ACHN (cell line): ENCODE measurements around the gene OR2H1.
A peak's percentile ranks its signal among the peaks of the same experiment; 100 is the strongest.
"Not testable (repeated sequence)": the region's sequence is repeated elsewhere in the genome, so short reads cannot be mapped to it uniquely, and the experiment has no call there.

Source experiments
- DNase-seq: peaks from one replicate; pipeline ENCODE4 v3.0.0-alpha.2; 2015
- in situ Hi-C: cut with HindIII; loops from 2 replicates; pipeline ENCODE4 v1.10.0; 2017; ENCODE audit warnings: low sequenced_read_pairs, low pct_ligation_motif_present, low pct_unique_long_range_greater_than_20kb

Gene OR2H1

GRCh38 chr6:29456971-29457370 lies at the start of gene OR2H1, which contains the start of gene OR11A1:
Gene OR2H1 (plus strand): TSS chr6:29457155. CDS start chr6:29461770, 4,615 bp downstream.
Gene OR11A1 (minus strand): TSS chr6:29457071. CDS start chr6:29427641, 29,430 bp downstream.
- in situ Hi-C loops, result no loop called here
- no peak for DNase-seq

GRCh38 chr6:29414588-29414987 lies 42.4 kb upstream of the OR2H1 start, which contains the start of gene OR12D1:
Gene OR12D1 (plus strand): TSS chr6:29414928.
- in situ Hi-C loops, result no loop called here
- peak; percentile 7 for DNase-seq

- no peak for DNase-seq
- in situ Hi-C loops, result no loop called here
These were observed 37.4 kb upstream of the OR2H1 start for GRCh38 chr6:29419516-29419915.

- no peak for DNase-seq
- in situ Hi-C loops, result no loop called here
These were observed 32.8 kb upstream of the OR2H1 start for GRCh38 chr6:29424168-29424567.

GRCh38 chr6:29424575-29424974 lies 32.4 kb upstream of the OR2H1 start:
- no peak for DNase-seq
- in situ Hi-C loops, result no loop called here

- in situ Hi-C loops, result no loop called here
- no peak for DNase-seq
These were observed 31.9 kb upstream of the OR2H1 start for GRCh38 chr6:29425075-29425474.

- in situ Hi-C loops, result no loop called here
- DNase-seq, result no peak
These were observed 30.3 kb upstream of the OR2H1 start for GRCh38 chr6:29426654-29427053.

GRCh38 chr6:29436730-29437129 lies 20.2 kb upstream of the OR2H1 start:
- DNase-seq, in situ Hi-C loops: not testable (repeated sequence)

- in situ Hi-C loops, result no loop called here
- DNase-seq, result no peak
These were observed 17.9 kb upstream of the OR2H1 start, which contains the start of gene OR10C1 for GRCh38 chr6:29439006-29439405. Gene OR10C1 (plus strand): TSS chr6:29439306. CDS start chr6:29440016, 710 bp downstream.

GRCh38 chr6:29442719-29443118 lies 14.2 kb upstream of the OR2H1 start:
- in situ Hi-C loops, result no loop called here
- DNase-seq, result no peak

- in situ Hi-C loops, DNase-seq: not testable (repeated sequence)
These were observed 12.9 kb upstream of the OR2H1 start for GRCh38 chr6:29444031-29444430.

- in situ Hi-C loops, result no loop called here
- DNase-seq, result no peak
These were observed 9.3 kb upstream of the OR2H1 start for GRCh38 chr6:29447670-29448069.

- no peak for DNase-seq
- in situ Hi-C loops, result no loop called here
These were observed 5.3 kb upstream of the OR2H1 start for GRCh38 chr6:29451471-29452193.

- in situ Hi-C loops, result no loop called here
- DNase-seq, result no peak
These were observed 4.3 kb downstream of the OR2H1 start for GRCh38 chr6:29461021-29461814.

GRCh38 chr6:29462022-29462421 lies 5.1 kb downstream of the OR2H1 start:
- in situ Hi-C loops, result no loop called here

GRCh38 chr6:29465279-29465678 lies 8.3 kb downstream of the OR2H1 start:
- DNase-seq, result no peak
- in situ Hi-C loops, result no loop called here

More at GRCh38 chr6:29462022-29462421, 5.1 kb downstream of the OR2H1 start:
- no peak for DNase-seq

GRCh38 chr6:29465801-29466200 lies 8.8 kb downstream of the OR2H1 start:
- in situ Hi-C loops, result no loop called here
- no peak for DNase-seq

GRCh38 chr6:29466241-29466640 lies 9.3 kb downstream of the OR2H1 start:
- in situ Hi-C loops, result no loop called here
- DNase-seq, result no peak

- in situ Hi-C loops, result no loop called here
- no peak for DNase-seq
These were observed 18.0 kb downstream of the OR2H1 start for GRCh38 chr6:29474996-29475395.
